K562 (cell line): Measurements from ENCODE around the gene ATG10. TPM values are rescaled to one million over a fixed set of nuclear protein-coding genes. Genes with fewer than 3 reads are reported as not detected.
"Not testable (repeated sequence)": the region's sequence is repeated elsewhere in the genome, so short reads cannot be mapped to it uniquely, and the experiment has no call there.

ENCODE experiments used
- ATF7 ChIP-seq: fragments of 450-650 bp; IDR thresholded peaks from 2 replicates; pipeline ENCODE4 v1.7.1; 2014; ENCODE audit warnings: mild to moderate bottlenecking, moderate library complexity
- BCOR ChIP-seq: fragments of 450-650 bp; IDR thresholded peaks from 2 replicates; pipeline ENCODE4 v1.6.1; 2016
- CBFA2T3 ChIP-seq: fragments of 450-650 bp; IDR thresholded peaks from 2 replicates; pipeline ENCODE4 v1.6.1; 2017
- DACH1 ChIP-seq: fragments of 450-650 bp; IDR thresholded peaks from 2 replicates; pipeline ENCODE4 v1.6.1; 2018; ENCODE audit not compliant: partially characterized antibody
- HDAC3 ChIP-seq: fragments of 450-650 bp; IDR thresholded peaks from 2 replicates; pipeline ENCODE4 v1.6.1; 2018; ENCODE audit warnings: borderline replicate concordance, mild to moderate bottlenecking, moderate library complexity; ENCODE audit not compliant: partially characterized antibody
- KDM1A ChIP-seq, 2 experiments: fragments of 450-650 bp; IDR thresholded peaks; 2 replicates each; pipeline ENCODE4 v1.6.1; 2016; ENCODE audit warnings: mild to moderate bottlenecking in 2 of 2
- MEF2D ChIP-seq: conservative IDR thresholded peaks from 2 replicates; pipeline ENCODE4 v1.6.1; 2016; ENCODE audit warnings: low read depth, missing genetic modification characterization, missing compliant biosample characterization
- NBN ChIP-seq: fragments of 450-650 bp; IDR thresholded peaks from 2 replicates; pipeline ENCODE4 v1.6.1; 2016; ENCODE audit warnings: low read depth, mild to moderate bottlenecking
- NCOA1 ChIP-seq: fragments of 450-650 bp; IDR thresholded peaks from 2 replicates; pipeline ENCODE4 v1.6.1; 2016; ENCODE audit warnings: low read depth
- NR2C1 ChIP-seq, 2 experiments: fragments of 450-650 bp; IDR thresholded peaks; 2 replicates each; pipeline ENCODE4 v1.6.1; 2017; ENCODE audit warnings: mild to moderate bottlenecking in 2 of 2, antibody characterized with exemption in 1 of 2, inconsistent platforms in 1 of 2, missing compliant biosample characterization in 1 of 2, missing genetic modification characterization in 1 of 2
- NR2C2 ChIP-seq, 2 experiments: fragments of 200-800 bp in 1 of 2; sonication (Bioruptor generic) in 1 of 2; sonication (generic) in 1 of 2; formaldehyde crosslinking in 1 of 2; IDR thresholded peaks; 2 replicates each; pipeline versions ENCODE4 v1.6.1 to v1.8.0; 2016 to 2022; ENCODE audit warnings: mild to moderate bottlenecking in 1 of 2, missing compliant biosample characterization in 1 of 2, missing genetic modification characterization in 1 of 2, missing genetic modification reagents in 1 of 2
- SMARCA4 ChIP-seq: fragments of 450-650 bp; IDR thresholded peaks from 2 replicates; pipeline ENCODE4 v1.6.1; 2016
- ZEB2 ChIP-seq: fragments of 450-650 bp; IDR thresholded peaks from 2 replicates; pipeline ENCODE4 v1.6.1; 2016
- polyA plus RNA-seq, 8 experiments: library from polyadenylated mRNA; depleted of rRNA in 4 of 8; stranded (reverse) in 5 of 8; unstranded in 3 of 8; fragments of >200 nt; fragmentation: Nextera tagmentation in 2 of 8; fragmentation: Illumina TruSeq in 1 of 8; extraction: Ambion mirVana in 2 of 8; extraction: Trizol in 1 of 8; gene quantifications; 2 replicates each; pipeline versions ENCODE4 v1.2.1 to v1.2.3, GENCODE V29; 2011 to 2014; ENCODE audit warnings: inconsistent platforms in 1 of 8, missing spikeins in 1 of 8
- total RNA-seq, 7 experiments: library from RNA; depleted of rRNA in 6 of 7; stranded (reverse); fragments of >200 nt in 6 of 7; fragmentation: Illumina TruSeq in 2 of 7; extraction: Trizol in 2 of 7; gene quantifications; 2 replicates each; pipeline versions ENCODE4 v1.2.1 to v1.2.3, GENCODE V29; 2011 to 2021; ENCODE audit warnings: low replicate concordance in 1 of 7
- TF ChIP-seq, protein P1 (sequence below): fragments of 450-650 bp; IDR thresholded peaks from 2 replicates; pipeline ENCODE4 v1.6.1; 2016; ENCODE audit warnings: mild to moderate bottlenecking
- TF ChIP-seq, protein P2 (sequence below), 2 experiments: fragments of 450-650 bp; IDR thresholded peaks; 2 replicates each; pipeline ENCODE4 v1.6.1; 2016

Gene ATG10
- total and polyA plus RNA-seq, 9 of the 15 experiments (the other 6 are each of a cell fraction or from before 2014, with no cell fraction given), result 7.0 to 18.8 (median 14.6) TPM

DNA sequence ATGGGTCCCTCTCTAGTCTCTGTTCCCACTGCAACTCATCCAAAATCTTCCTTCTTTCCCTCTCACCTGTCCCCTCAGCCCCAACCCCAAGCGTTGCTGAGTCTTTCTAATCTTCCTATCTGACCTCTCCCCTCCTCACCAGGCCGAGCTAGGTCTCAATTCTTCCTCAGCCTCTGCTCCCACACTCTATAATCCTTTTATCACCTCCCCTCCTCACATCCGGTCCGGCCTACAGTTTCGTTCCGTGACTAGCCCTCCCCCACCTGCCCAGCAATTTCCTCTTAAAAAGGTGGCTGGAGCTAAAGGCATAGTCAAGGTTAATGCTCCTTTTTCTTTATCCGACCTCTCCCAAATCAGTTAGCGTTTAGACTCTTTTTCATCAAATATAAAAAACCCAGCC is 17.0 kb upstream of the ATG10 start (continued):
- 0 out of 2 replicates have a peak, but pooled peaks have one; percentile 22 for TF ChIP-seq MEF2D
- TF ChIP-seq SMARCA4, result peak; percentile 97
- peak; percentile 61 to 79 for TF ChIP-seq KDM1A (IDR thresholded peaks at IDR 0.05)
- not testable (repeated sequence) for TF ChIP-seq NR2C2 (CRISPR knock-in tag; IDR thresholded peaks at IDR 0.05)
- TF ChIP-seq NR2C2 (tag; IDR thresholded peaks at IDR 0.05), result peak; percentile 58
- peak; percentile 48 for TF ChIP-seq DACH1
- TF ChIP-seq, protein P1, sequence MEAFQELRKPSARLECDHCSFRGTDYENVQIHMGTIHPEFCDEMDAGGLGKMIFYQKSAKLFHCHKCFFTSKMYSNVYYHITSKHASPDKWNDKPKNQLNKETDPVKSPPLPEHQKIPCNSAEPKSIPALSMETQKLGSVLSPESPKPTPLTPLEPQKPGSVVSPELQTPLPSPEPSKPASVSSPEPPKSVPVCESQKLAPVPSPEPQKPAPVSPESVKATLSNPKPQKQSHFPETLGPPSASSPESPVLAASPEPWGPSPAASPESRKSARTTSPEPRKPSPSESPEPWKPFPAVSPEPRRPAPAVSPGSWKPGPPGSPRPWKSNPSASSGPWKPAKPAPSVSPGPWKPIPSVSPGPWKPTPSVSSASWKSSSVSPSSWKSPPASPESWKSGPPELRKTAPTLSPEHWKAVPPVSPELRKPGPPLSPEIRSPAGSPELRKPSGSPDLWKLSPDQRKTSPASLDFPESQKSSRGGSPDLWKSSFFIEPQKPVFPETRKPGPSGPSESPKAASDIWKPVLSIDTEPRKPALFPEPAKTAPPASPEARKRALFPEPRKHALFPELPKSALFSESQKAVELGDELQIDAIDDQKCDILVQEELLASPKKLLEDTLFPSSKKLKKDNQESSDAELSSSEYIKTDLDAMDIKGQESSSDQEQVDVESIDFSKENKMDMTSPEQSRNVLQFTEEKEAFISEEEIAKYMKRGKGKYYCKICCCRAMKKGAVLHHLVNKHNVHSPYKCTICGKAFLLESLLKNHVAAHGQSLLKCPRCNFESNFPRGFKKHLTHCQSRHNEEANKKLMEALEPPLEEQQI, result 0 out of 2 replicates have a peak, but pooled peaks have one; percentile 22
- TF ChIP-seq BCOR, result 0 out of 2 replicates have a peak, but pooled peaks have one; percentile 62
- TF ChIP-seq, protein P2, sequence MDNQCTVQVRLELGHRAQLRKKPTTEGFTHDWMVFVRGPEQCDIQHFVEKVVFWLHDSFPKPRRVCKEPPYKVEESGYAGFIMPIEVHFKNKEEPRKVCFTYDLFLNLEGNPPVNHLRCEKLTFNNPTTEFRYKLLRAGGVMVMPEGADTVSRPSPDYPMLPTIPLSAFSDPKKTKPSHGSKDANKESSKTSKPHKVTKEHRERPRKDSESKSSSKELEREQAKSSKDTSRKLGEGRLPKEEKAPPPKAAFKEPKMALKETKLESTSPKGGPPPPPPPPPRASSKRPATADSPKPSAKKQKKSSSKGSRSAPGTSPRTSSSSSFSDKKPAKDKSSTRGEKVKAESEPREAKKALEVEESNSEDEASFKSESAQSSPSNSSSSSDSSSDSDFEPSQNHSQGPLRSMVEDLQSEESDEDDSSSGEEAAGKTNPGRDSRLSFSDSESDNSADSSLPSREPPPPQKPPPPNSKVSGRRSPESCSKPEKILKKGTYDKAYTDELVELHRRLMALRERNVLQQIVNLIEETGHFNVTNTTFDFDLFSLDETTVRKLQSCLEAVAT (IDR thresholded peaks at IDR 0.05), result peak in 1 of 2 experiments; percentile 42; a peak in 1 of 4 replicates
- TF ChIP-seq ZEB2, result peak; percentile 90
- peak; percentile 82; the same call in 1 of the 2 replicates for TF ChIP-seq NCOA1
- TF ChIP-seq HDAC3, result peak; percentile 51
- TF ChIP-seq CBFA2T3, result peak; percentile 88
- TF ChIP-seq NR2C1 (IDR thresholded peaks at IDR 0.05), result peak; percentile 78
- TF ChIP-seq NR2C1 (tag; IDR thresholded peaks at IDR 0.05), result peak; percentile 80
- TF ChIP-seq ATF7, result peak; percentile 55
- peak; percentile 79; the same call in 1 of the 2 replicates for TF ChIP-seq NBN
